ENCODE results near the gene SVOP.

GRCh38 chr12:108875280-108875679 lies 145.6 kb downstream of the SVOP start:
- no peak for TF ChIP-seq POLR2A (IDR thresholded peaks at IDR 0.05)
- TF ChIP-seq CTCF (IDR thresholded peaks at IDR 0.05): no peak
